NT2/D1 (cell line): Measurements from ENCODE around the gene B4GALT1.

Experiments used
- YY1 ChIP-seq: IDR thresholded peaks from 2 replicates; pipeline ENCODE4 v1.6.1; 2011; ENCODE audit not compliant: insufficient read length, insufficient read depth
- ZNF274 ChIP-seq: IDR thresholded peaks from 2 replicates; pipeline ENCODE4 v1.6.1; 2011; ENCODE audit warnings: mild to moderate bottlenecking, low read depth, low read length

DNA sequence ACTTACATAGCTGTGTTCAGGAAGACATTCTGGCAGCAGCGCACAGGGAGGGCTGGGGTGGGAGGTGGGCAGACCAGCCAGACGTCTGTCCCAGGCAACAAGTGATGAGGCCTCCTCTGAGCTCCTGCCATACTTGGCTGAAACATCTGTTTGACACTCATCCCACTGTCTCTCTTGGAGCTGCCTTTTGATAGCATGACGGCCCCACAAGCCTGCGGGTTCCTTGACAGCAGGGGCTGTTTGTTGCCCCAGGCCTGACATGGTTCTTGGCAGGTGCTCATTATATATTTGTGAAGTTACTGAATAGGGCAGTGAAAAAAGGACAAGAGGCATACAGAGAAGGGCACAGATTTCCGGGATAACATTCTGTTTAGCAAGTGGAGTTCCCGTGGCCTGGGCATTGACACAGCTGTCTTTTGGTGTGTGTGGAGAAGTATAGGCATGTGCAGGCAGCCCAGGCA lies 22.2 kb upstream of the B4GALT1 start:
- TF ChIP-seq ZNF274 (no peak), YY1 (no peak)
